ENCODE measurements around the gene COMMD8.

DNA sequence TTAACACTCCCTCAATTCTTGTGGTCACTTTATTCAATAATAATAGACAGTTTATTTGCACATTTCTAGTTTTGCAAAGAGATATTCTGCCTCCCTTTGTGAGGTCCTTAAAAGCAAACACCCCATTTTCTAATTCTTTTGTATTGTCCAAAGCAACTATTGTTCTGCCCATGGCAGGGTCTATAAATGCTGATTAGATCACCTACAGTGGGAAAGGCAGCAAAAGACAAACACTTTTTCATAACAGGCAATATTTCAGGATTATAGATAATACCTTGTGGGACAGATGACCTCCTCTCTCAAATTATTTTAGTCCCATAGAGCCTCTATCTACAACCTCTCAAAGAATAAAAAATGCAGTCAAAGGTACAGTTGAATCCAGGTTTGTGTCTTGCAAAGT is 28.6 kb downstream of the COMMD8 start:
- no peak for TF ChIP-seq EZH2phosphoT487 (IDR thresholded peaks at IDR 0.05; ENCODE audit: insufficient read depth, low read depth)
- TF ChIP-seq EZH2 (IDR thresholded peaks at IDR 0.05; ENCODE audit: insufficient read depth, poor library complexity, severe bottlenecking), result no peak

All from GM23248 (cell line).